Neural cell (in vitro differentiated cells): Measurements from ENCODE around the gene HERPUD1. TPM values are rescaled to one million over a fixed set of nuclear protein-coding genes. Genes with fewer than 3 reads are reported as not detected.

Source experiments
- H2AFZ ChIP-seq: fragments of 200-600, 300-800 bp; sonication (generic), shearing (Covaris generic); 2 replicates; pipeline ENCODE4 v1.6.0; 2014; ENCODE audit warnings: low read depth, mild to moderate bottlenecking, antibody characterized with exemption, low read length, moderate library complexity
- H3F3A ChIP-seq: fragments of 200-600 bp; shearing (Covaris generic); 2 replicates; pipeline ENCODE4 v1.6.1; 2016; ENCODE audit warnings: mild to moderate bottlenecking, moderate library complexity, mixed read lengths, antibody characterized with exemption, low read length; ENCODE audit not compliant: insufficient read depth, poor library complexity, severe bottlenecking
- H3K27ac ChIP-seq: fragments of 200-600, 300-800 bp; sonication (generic), shearing (Covaris generic); 2 replicates; pipeline ENCODE4 v1.5.1; 2014; ENCODE audit warnings: mild to moderate bottlenecking, low read length, moderate library complexity
- H3K27me3 ChIP-seq: fragments of 300-800, 200-600 bp; sonication (generic), shearing (Covaris generic); 2 replicates; pipeline ENCODE4 v1.6.0; 2014; ENCODE audit warnings: mild to moderate bottlenecking, low read depth, low read length, moderate library complexity; ENCODE audit not compliant: insufficient read depth
- H3K36me3 ChIP-seq: fragments of 300-800, 200-600 bp; sonication (generic), shearing (Covaris generic); 2 replicates; pipeline ENCODE4 v1.5.1; 2014; ENCODE audit warnings: mild to moderate bottlenecking, antibody characterized with exemption, low read length, moderate library complexity; ENCODE audit not compliant: insufficient read depth
- H3K4me2 ChIP-seq: fragments of 300-800, 200-600 bp; sonication (generic), shearing (Covaris generic); 2 replicates; pipeline ENCODE4 v1.6.0; 2014; ENCODE audit warnings: mild to moderate bottlenecking, low read length
- H3K4me3 ChIP-seq: fragments of 300-800, 200-600 bp; sonication (generic), shearing (Covaris generic); 2 replicates; pipeline ENCODE4 v1.5.1; 2014; ENCODE audit warnings: mild to moderate bottlenecking, low read length, moderate library complexity
- H3K79me2 ChIP-seq: fragments of 200-600 bp; shearing (Covaris generic); replicated peaks from 2 replicates; pipeline ENCODE4 v1.6.0; 2014; ENCODE audit warnings: mild to moderate bottlenecking, low read length, moderate library complexity; ENCODE audit not compliant: insufficient read depth
- H3K9ac ChIP-seq: fragments of 300-800, 200-600 bp; sonication (generic), shearing (Covaris generic); 2 replicates; pipeline ENCODE4 v1.6.1; 2016; ENCODE audit warnings: mild to moderate bottlenecking, low read length, mixed read lengths
- H3K9me2 ChIP-seq: fragments of 200-600 bp; shearing (Covaris generic); 2 replicates; pipeline ENCODE4 v1.6.1; 2016; ENCODE audit warnings: mild to moderate bottlenecking, low read length, mixed read lengths; ENCODE audit not compliant: insufficient read depth
- H3K9me3 ChIP-seq: fragments of 200-600, 300-800 bp; sonication (generic), shearing (Covaris generic); 2 replicates; pipeline ENCODE4 v1.6.1; 2016; ENCODE audit warnings: mild to moderate bottlenecking, mixed run types, low read length, moderate library complexity, mixed read lengths
- H4K20me1 ChIP-seq: fragments of 200-600 bp; shearing (Covaris generic); 2 replicates; pipeline ENCODE4 v1.6.1; 2016; ENCODE audit warnings: mild to moderate bottlenecking, mixed run types; ENCODE audit not compliant: insufficient read depth
- EP300 ChIP-seq: fragments of 450-650 bp; conservative IDR thresholded peaks from 2 replicates; pipeline ENCODE4 v1.6.1; 2014; ENCODE audit warnings: antibody characterized with exemption, mild to moderate bottlenecking, moderate library complexity; ENCODE audit not compliant: poor library complexity, severe bottlenecking
- EZH2 ChIP-seq: fragments of 200-600, 300-800 bp; shearing (Covaris generic), sonication (generic); IDR thresholded peaks from 2 replicates; pipeline ENCODE4 v1.6.1; 2014; ENCODE audit warnings: antibody characterized with exemption, low read length, borderline replicate concordance, mild to moderate bottlenecking; ENCODE audit not compliant: insufficient read depth, poor library complexity, severe bottlenecking
- MXI1 ChIP-seq: fragments of 450-650 bp; conservative IDR thresholded peaks from 2 replicates; pipeline ENCODE4 v1.6.1; 2014; ENCODE audit warnings: antibody characterized with exemption, mild to moderate bottlenecking; ENCODE audit not compliant: poor library complexity, severe bottlenecking
- POLR2AphosphoS5 ChIP-seq: IDR thresholded peaks from 2 replicates; pipeline ENCODE4 v1.6.1; 2012
- RAD21 ChIP-seq: fragments of 450-650 bp; conservative IDR thresholded peaks from 2 replicates; pipeline ENCODE4 v1.6.1; 2014; ENCODE audit warnings: antibody characterized with exemption, mild to moderate bottlenecking, moderate library complexity
- SMC3 ChIP-seq: fragments of 450-650 bp; conservative IDR thresholded peaks from 2 replicates; pipeline ENCODE4 v1.6.1; 2014; ENCODE audit warnings: antibody characterized with exemption, mild to moderate bottlenecking, moderate library complexity; ENCODE audit not compliant: poor library complexity
- TAF1 ChIP-seq: IDR thresholded peaks from 2 replicates; pipeline ENCODE4 v1.6.1; 2012; ENCODE audit warnings: low read depth
- polyA plus RNA-seq: library from polyadenylated mRNA; depleted of rRNA; stranded (reverse); fragments of >200 nt; gene quantifications from 2 replicates; pipeline ENCODE4 v1.2.3, GENCODE V29; 2014
- TF ChIP-seq, protein P1 (sequence below): fragments of 450-650 bp; IDR thresholded peaks from 2 replicates; pipeline ENCODE4 v1.5.1; 2014; ENCODE audit warnings: antibody characterized with exemption, mild to moderate bottlenecking, moderate library complexity; ENCODE audit not compliant: poor library complexity, severe bottlenecking
- TF ChIP-seq, protein P2 (sequence below): IDR thresholded peaks from 2 replicates; pipeline ENCODE4 v1.6.1; 2012; ENCODE audit warnings: borderline replicate concordance

The HERPUD1 gene
- polyA plus RNA-seq, 1 donor from 2014 or later: 76.0 TPM

DNA sequence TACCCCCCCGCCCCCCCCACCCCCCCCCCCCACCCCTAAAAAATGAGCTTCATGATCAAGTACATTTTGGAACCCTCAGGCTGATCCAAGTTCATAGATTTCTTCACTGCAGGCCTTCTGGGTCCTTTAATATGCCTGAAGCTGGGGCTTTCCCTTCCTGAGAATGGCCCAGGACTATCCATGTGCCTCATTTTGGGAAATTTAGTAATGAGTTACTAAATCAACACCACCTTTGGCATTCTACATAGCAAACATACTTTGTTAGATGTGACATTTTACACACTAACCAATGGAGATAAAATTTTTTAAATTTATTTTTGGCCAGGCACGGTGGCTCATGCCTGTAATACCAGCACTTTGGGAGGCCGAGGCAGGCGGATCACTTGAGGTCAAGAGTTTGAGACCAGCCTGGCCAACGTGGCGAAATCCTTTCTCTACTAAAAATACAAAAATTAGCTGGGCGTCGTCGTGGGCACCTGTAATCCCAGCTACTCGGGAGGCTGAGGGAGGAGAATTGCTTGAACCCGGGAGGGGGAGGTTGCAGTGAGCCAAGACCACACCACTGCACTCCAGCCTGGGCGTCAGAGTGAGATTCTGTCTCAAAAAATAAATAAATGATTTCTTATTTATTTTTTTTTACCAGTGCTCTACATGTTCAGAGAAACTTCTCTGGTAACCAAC is 14.0 kb downstream of the HERPUD1 start (continued):
- TF ChIP-seq EZH2: no peak

DNA sequence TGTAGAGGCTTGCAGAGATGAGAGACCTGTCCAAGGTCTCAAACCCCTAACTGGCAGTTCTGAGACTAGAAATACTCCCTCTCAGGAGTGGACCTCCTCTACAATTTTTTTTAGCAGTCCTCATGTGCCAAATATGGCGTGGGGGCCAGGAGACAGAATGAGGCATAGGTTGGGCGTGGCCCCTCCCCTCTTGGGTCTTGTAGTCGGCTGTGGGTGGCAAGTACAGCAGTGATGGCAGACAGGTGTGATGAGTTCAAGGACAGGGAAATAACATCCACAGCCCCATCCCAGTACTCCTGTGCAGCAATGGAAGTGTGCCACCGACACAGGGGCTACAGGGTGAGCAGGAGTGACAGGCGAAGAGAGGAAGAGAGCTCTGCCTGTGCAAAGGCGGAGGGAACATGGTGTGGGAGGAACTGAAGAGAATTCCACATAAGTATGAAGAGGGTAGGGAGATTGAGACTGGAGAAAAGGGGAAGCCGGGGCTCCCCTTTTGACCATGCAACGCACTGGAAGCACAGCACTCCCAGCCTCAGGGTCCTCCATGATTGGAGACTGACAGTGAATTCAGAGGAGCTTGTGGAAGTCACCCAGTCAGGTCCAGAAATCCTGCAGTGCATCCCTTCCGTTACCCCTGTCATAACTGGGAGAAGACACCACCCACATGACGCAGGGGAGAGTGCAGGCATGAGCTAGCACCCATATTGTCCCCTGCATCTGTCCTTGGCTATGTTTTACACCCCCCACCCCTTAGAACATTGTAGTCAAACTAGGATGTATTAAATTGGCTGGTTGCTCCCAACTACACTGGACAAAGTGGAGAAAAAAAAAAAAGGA is 15.0 kb downstream of the HERPUD1 start:
- no peak overlapping the region for H3K4me3 ChIP-seq
- no peaks in the 10 kb centered on the region for H4K20me1 ChIP-seq
- no peaks in the 10 kb centered on the region for H3K27me3 ChIP-seq
- no peak for TF ChIP-seq EZH2
- TF ChIP-seq RAD21: no peak
- TF ChIP-seq, protein P1, sequence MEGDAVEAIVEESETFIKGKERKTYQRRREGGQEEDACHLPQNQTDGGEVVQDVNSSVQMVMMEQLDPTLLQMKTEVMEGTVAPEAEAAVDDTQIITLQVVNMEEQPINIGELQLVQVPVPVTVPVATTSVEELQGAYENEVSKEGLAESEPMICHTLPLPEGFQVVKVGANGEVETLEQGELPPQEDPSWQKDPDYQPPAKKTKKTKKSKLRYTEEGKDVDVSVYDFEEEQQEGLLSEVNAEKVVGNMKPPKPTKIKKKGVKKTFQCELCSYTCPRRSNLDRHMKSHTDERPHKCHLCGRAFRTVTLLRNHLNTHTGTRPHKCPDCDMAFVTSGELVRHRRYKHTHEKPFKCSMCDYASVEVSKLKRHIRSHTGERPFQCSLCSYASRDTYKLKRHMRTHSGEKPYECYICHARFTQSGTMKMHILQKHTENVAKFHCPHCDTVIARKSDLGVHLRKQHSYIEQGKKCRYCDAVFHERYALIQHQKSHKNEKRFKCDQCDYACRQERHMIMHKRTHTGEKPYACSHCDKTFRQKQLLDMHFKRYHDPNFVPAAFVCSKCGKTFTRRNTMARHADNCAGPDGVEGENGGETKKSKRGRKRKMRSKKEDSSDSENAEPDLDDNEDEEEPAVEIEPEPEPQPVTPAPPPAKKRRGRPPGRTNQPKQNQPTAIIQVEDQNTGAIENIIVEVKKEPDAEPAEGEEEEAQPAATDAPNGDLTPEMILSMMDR: no peak
- TF ChIP-seq TAF1: no peak
- TF ChIP-seq POLR2AphosphoS5: no peak
- no peak for TF ChIP-seq EP300
- no peak for TF ChIP-seq MXI1
- TF ChIP-seq, protein P2, sequence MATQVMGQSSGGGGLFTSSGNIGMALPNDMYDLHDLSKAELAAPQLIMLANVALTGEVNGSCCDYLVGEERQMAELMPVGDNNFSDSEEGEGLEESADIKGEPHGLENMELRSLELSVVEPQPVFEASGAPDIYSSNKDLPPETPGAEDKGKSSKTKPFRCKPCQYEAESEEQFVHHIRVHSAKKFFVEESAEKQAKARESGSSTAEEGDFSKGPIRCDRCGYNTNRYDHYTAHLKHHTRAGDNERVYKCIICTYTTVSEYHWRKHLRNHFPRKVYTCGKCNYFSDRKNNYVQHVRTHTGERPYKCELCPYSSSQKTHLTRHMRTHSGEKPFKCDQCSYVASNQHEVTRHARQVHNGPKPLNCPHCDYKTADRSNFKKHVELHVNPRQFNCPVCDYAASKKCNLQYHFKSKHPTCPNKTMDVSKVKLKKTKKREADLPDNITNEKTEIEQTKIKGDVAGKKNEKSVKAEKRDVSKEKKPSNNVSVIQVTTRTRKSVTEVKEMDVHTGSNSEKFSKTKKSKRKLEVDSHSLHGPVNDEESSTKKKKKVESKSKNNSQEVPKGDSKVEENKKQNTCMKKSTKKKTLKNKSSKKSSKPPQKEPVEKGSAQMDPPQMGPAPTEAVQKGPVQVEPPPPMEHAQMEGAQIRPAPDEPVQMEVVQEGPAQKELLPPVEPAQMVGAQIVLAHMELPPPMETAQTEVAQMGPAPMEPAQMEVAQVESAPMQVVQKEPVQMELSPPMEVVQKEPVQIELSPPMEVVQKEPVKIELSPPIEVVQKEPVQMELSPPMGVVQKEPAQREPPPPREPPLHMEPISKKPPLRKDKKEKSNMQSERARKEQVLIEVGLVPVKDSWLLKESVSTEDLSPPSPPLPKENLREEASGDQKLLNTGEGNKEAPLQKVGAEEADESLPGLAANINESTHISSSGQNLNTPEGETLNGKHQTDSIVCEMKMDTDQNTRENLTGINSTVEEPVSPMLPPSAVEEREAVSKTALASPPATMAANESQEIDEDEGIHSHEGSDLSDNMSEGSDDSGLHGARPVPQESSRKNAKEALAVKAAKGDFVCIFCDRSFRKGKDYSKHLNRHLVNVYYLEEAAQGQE: no peak
- no peak for TF ChIP-seq SMC3
- H3K4me2 ChIP-seq: no peak overlapping the region
- H2AFZ ChIP-seq: no peak overlapping the region
- H3F3A ChIP-seq: no peaks in the 10 kb centered on the region
- H3K9me2 ChIP-seq: no peaks in the 10 kb centered on the region
- H3K27ac ChIP-seq: no peak overlapping the region
- H3K9me3 ChIP-seq: no peaks in the 10 kb centered on the region
- no peak overlapping the region for H3K9ac ChIP-seq
- no peaks in the 10 kb centered on the region for H3K36me3 ChIP-seq
- H3K79me2 ChIP-seq: no peaks in the 10 kb centered on the region

DNA sequence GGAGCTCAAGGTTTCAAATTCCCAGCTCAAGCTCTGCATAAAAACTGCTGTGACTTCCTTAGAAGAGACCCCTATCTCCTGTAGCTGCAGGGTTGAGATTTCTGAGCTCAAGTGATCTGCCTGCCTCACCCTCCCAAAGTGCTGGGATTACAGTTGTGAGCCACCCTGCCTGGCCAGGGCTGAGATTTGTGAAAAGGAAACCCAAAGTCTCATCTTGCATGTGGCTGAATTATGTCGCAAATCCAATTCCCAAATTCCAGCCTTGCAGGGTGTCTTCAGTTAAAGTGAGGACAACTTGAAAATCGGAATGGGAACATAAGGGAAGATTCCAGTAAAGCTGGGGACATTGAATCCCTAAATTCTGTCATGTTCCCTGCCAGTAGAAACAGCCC is 15.7 kb downstream of the HERPUD1 start:
- H3K27ac ChIP-seq: no peak overlapping the region
- no peak overlapping the region for H2AFZ ChIP-seq
- H3K9me2 ChIP-seq: no peaks in the 10 kb centered on the region
- no peaks in the 10 kb centered on the region for H3F3A ChIP-seq
- H3K36me3 ChIP-seq: no peaks in the 10 kb centered on the region
- no peaks in the 10 kb centered on the region for H4K20me1 ChIP-seq
- H3K79me2 ChIP-seq: no peaks in the 10 kb centered on the region
- TF ChIP-seq EP300 (no peak), TAF1 (no peak), MXI1 (no peak), POLR2AphosphoS5 (no peak), SMC3 (no peak), EZH2 (no peak), RAD21 (no peak)
- TF ChIP-seq, protein P2: no peak
- TF ChIP-seq, protein P1: no peak
- H3K4me2 ChIP-seq: no peak overlapping the region
- no peaks in the 10 kb centered on the region for H3K9me3 ChIP-seq
- no peaks in the 10 kb centered on the region for H3K27me3 ChIP-seq
- no peak overlapping the region for H3K4me3 ChIP-seq
- H3K9ac ChIP-seq: no peak overlapping the region
